AG04450 (cell line): ENCODE measurements around the gene PLN. TPM values are rescaled to one million over a fixed set of nuclear protein-coding genes. Genes with fewer than 3 reads are reported as not detected.

Source experiments
- CTCF ChIA-PET: fragments of 300-600, 350-600 bp; formaldehyde crosslinking; extraction: SDS; loops from one replicate; lab custom pipeline; 2022; ENCODE audit warnings: antibody characterized with exemption, inconsistent platforms; lab: Charles Lee
- POLR2A ChIA-PET: fragments of 350-600 bp; formaldehyde crosslinking; extraction: SDS; loops from one replicate; lab custom pipeline; 2021; ENCODE audit warnings: antibody characterized with exemption, inconsistent platforms; lab: Yijun Ruan, JAX
- DNase-seq: peaks from one replicate; pipeline ENCODE4 v3.0.0-alpha.2; 2011; ENCODE audit warnings: low read depth, low spot score
- H3K27ac ChIP-seq: one replicate; pipeline ENCODE4 v1.5.1; 2012; ENCODE audit warnings: low read depth, low read length, control low read depth
- H3K27me3 ChIP-seq: one replicate; pipeline ENCODE4 v1.6.0; 2012; ENCODE audit warnings: low read length; ENCODE audit not compliant: control insufficient read depth, insufficient read depth
- H3K4me3 ChIP-seq: 2 replicates; pipeline ENCODE4 v1.5.1; 2011; ENCODE audit warnings: mild to moderate bottlenecking, low read depth, low read length, control low read depth
- H3K9me3 ChIP-seq: 2 replicates; pipeline ENCODE4 v1.5.1; 2012; ENCODE audit warnings: low read length; ENCODE audit not compliant: control insufficient read depth, insufficient read depth
- polyA plus RNA-seq: library from polyadenylated mRNA; depleted of rRNA; stranded (reverse); fragments of >200 nt; gene quantifications from 2 replicates; pipeline ENCODE4 v1.2.3, GENCODE V29; 2011
- TF ChIP-seq, protein P1 (sequence below): IDR thresholded peaks from 2 replicates; pipeline ENCODE4 v1.5.1; 2011; ENCODE audit warnings: low read depth, low read length, control low read depth, inconsistent platforms

The PLN gene
- polyA plus RNA-seq, 1 experiment = 0.14 TPM

DNA sequence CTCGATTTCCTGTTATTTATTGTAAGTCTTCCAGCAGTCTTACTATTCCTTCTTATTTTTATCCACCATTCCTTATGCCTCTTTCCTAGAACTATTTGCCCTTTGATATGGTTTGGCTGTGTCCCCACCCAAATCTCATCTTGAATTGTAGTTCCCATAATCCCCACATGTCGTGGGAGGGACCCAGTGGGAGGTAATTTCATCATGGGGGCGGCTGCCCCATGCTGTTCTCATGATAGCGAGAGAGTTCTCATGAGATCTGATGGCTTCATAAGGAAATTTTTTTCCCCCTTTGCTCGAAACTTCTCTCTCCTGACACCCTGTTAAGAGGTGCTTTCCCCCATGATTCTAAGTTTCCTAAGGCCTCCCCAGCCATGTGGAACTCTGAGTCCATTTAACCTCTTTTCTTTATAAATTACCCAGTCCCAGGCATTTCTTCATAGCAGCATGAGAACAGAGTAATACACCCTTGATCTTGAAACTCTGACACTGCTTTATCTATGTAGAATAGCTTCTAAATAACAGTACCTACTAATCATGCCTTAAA is 48.8 kb downstream of the PLN start:
- ChIA-PET CTCF (interaction anchor here (0.6 to 1.9 kb wide), 3 partner anchors 13 to 22 kb away, joined by 3 to 5 read pairs (median 3); no protein-coding TSS in a partner anchor), POLR2A (no interaction called here)
- no peak for DNase-seq

DNA sequence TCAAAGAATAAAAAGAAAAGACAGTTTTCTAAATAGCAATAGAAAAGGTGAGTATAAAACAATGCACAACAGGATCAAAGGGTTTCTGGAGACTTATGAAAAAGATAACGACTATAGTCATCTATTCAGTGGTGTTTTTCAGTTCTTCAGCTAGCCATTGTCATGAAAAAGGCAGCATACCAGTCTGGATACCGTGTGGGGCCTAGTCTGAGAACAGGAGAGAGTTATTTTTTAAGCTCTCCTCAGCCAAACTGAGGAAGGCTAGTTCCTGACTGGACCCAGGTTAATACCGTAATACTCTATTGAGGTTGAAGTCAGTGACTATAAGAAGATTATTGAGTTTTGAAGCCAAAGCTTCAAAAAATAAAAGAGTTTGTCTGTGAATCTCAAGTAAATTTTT is 49.5 kb downstream of the PLN start:
- POLR2A ChIA-PET = interaction anchor here (0.6 kb wide), 1 partner anchor 115 kb away, joined by 4 read pairs; no protein-coding TSS in a partner anchor
- no peak for DNase-seq
- TF ChIP-seq, protein P1, sequence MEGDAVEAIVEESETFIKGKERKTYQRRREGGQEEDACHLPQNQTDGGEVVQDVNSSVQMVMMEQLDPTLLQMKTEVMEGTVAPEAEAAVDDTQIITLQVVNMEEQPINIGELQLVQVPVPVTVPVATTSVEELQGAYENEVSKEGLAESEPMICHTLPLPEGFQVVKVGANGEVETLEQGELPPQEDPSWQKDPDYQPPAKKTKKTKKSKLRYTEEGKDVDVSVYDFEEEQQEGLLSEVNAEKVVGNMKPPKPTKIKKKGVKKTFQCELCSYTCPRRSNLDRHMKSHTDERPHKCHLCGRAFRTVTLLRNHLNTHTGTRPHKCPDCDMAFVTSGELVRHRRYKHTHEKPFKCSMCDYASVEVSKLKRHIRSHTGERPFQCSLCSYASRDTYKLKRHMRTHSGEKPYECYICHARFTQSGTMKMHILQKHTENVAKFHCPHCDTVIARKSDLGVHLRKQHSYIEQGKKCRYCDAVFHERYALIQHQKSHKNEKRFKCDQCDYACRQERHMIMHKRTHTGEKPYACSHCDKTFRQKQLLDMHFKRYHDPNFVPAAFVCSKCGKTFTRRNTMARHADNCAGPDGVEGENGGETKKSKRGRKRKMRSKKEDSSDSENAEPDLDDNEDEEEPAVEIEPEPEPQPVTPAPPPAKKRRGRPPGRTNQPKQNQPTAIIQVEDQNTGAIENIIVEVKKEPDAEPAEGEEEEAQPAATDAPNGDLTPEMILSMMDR = no peak
- H3K9me3 ChIP-seq = no peaks in the 10 kb centered on the region
- H3K4me3 ChIP-seq = no peak overlapping the region
- no peak overlapping the region for H3K27ac ChIP-seq
- no peaks in the 10 kb centered on the region for H3K27me3 ChIP-seq
- CTCF ChIA-PET = interaction anchor here (1.4 to 1.9 kb wide), 2 partner anchors 17 to 21 kb away, joined by 3 to 5 read pairs; no protein-coding TSS in a partner anchor

More for the DNA sequence above, 48.8 kb downstream of the PLN start:
- no peak overlapping the region for H3K27ac ChIP-seq
- no peak overlapping the region for H3K4me3 ChIP-seq
- no peaks in the 10 kb centered on the region for H3K9me3 ChIP-seq
- TF ChIP-seq, protein P1 = no peak
- H3K27me3 ChIP-seq = no peaks in the 10 kb centered on the region

DNA sequence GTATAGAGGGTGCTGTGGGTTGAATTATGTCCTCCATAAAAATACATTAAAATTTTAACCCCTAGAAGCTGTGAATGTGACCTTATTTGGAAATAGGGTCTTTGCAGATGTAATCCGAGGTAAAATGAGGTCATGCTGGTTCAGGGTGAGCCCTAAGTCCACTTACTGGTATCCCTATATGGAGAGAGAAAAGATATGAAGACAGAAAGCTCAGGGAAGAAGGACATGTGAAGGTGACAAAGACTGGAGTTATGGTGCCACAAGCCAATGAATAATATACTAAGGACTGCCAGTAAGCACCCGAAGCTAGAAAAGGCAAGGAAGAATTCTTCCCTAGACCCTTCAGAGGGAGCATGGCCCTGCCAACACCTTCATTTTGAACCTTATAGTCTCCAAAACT is 50.2 kb downstream of the PLN start:
- no peaks in the 10 kb centered on the region for H3K27me3 ChIP-seq
- CTCF ChIA-PET = interaction anchor here (1.4 kb wide), 1 partner anchor 20 kb away, joined by 3 read pairs; no protein-coding TSS in a partner anchor
- no peak overlapping the region for H3K4me3 ChIP-seq
- TF ChIP-seq, protein P1 = no peak
- H3K27ac ChIP-seq = no peak overlapping the region
- DNase-seq = no peak
- POLR2A ChIA-PET = no interaction called here
- no peaks in the 10 kb centered on the region for H3K9me3 ChIP-seq

DNA sequence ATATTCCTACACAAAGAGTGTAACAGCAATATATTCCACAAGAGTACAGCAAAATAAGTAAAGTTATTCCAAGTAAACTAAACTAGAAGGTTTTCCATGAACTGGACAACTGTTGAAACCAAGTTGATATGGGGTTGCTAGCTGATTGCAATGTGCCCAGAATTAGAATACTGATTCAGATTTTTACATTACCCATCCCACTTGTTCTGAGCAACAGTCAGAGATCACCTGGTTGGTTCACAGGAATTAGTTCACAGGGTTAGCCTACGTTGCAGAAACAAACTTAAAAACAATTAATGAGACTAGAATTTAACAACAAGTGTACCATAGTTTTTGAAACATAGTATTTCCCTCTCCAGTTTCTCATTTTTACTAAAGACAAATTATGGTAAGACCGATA is 54.2 kb downstream of the PLN start:
- DNase-seq = no peak
- Histone ChIP-seq H3K9me3 (no peaks in the 10 kb centered on the region), H3K4me3 (no peak overlapping the region), H3K27me3 (no peaks in the 10 kb centered on the region), H3K27ac (no peak overlapping the region)
- ChIA-PET CTCF (interaction anchor here (1.5 to 1.8 kb wide), 2 partner anchors 15 to 22 kb away, joined by 3 to 6 read pairs; no protein-coding TSS in a partner anchor), POLR2A (no interaction called here)
- TF ChIP-seq, protein P1 = no peak

DNA sequence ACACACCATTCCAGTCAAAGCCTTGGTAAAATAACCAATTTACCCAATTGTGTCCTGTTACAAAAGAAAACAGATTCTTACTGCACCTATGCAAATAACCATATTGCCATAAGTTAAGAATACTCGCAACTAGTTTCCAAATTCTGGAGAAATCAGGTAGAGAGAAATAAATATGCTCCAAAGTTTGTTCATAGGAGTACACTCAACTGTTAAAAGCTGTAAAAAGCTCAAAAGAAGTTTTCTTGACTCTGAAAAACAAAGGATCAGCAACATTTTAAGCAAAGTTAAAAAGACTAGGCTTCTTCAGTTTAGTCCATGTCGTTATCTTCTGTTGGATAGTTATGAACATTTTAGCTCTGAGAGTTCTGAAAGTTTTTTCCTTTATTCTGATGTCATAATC is 55.3 kb downstream of the PLN start:
- Histone ChIP-seq H3K27me3 (no peaks in the 10 kb centered on the region), H3K4me3 (no peak overlapping the region), H3K9me3 (no peaks in the 10 kb centered on the region), H3K27ac (no peak overlapping the region)
- TF ChIP-seq, protein P1 = no peak
- DNase-seq = no peak
- ChIA-PET CTCF (interaction anchor here (1.5 kb wide), 1 partner anchor 14 kb away, joined by 3 read pairs; no protein-coding TSS in a partner anchor), POLR2A (interaction anchor here (0.5 kb wide), 1 partner anchor 10 kb away, joined by 3 read pairs; no protein-coding TSS in a partner anchor)
